ENCODE measurements around the gene FHAD1.

The FHAD1 gene

GRCh38 chr1:15445390-15446122 lies 198.5 kb downstream of the FHAD1 start:
- DNase-seq: no peak

DNA sequence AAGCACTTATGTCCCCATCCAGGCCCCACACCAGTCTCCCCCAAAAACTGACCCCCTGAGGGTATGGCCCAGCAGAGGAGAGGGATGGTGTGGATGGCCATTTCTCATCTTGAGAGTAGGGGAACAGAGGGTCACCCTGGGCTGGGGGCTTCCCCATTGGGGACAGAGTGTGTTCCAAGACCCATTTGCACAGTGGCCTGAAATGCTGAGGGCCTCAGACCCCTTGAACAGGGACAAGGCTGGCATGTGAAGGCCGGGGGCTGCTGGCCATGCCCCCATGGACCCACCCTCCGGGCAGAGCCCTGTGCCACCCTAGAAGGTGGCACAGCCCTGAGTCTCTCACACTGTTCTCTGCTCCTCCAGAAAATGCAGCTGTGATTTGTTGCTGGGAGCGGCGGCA lies 199.2 kb downstream of the FHAD1 start:
- no peak for DNase-seq

All from CD4-positive, alpha-beta T cell treated with Interleukin-4 for 4 hours (primary cell).